Measurements from ENCODE around the gene HOXC6.
A peak's percentile ranks its signal among the peaks of the same experiment; 100 is the strongest.

The HOXC6 gene

DNA sequence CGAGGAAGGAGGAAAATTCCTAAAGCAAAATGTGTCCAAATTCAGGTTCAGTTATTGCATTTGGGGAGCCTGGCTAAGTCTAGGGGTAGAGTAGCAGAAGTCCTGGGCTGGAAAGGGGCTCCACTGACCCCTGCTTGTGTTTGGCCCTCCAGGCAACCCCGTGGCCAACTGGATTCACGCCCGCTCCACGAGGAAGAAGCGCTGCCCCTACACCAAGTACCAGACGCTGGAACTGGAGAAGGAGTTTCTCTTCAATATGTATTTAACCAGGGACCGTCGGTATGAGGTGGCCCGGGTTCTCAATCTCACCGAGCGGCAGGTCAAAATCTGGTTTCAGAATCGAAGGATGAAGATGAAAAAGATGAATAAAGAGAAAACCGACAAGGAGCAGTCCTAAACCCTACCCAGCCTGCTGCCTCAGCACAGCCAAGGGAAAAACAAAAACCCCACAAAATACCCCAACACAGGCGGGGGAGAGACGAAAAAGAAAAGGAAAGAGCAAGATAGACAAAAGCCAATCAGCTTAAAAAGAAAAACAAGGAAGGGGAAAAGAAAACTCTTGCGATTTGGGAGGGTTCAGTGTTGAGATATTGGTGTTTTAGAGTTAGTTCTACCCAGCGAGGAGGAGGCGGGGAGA, 25.8 kb upstream of the HOXC6 start:
- DNase-seq (ENCODE audit: low read depth in 2 of 2) = no peak

DNA sequence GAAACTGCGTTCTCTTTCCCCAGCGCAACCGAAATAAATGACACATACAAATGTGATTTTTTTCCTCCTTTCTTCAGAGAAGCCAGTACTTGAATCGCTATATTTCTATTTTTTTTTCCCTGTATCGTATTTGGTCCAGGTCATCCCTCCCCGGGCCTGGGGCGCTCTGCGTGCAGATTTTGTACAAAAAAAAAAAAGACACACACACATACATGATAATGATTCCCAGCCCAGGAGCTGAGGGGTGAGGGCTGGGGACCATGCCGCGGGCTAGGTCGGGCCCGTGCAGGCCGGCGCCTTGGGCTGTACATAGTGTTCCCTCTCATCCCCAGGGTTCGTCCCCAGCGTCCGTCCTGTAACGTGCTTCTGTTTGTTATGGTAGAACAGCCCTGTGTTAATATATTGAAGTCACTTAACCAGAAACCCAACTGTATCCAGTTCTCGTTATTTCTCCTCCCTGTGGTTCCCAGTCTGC, 25.3 kb upstream of the HOXC6 start:
- no peak for DNase-seq (ENCODE audit: low read depth in 2 of 2)

DNA sequence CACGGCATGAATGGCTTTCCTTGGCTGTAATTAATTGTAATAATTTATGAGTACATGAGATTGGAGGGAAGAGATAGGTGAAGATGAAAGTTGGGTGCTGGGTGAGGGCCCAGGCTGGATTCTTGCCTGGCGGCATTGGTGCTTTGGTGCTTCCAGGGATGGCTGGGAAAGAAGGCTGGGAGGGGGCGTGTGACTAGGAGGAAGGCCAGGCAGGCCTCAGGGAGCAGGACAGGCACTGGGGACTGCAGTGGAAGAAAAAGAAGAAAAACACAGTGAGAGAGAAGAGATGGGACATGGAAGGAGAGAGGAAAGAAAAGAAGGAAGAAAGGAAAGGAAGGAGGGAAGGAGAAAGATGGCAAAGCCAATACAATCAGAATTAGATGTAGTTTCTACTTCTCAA, 24.6 kb upstream of the HOXC6 start:
- no peak for DNase-seq (ENCODE audit: low read depth in 2 of 2)

DNA sequence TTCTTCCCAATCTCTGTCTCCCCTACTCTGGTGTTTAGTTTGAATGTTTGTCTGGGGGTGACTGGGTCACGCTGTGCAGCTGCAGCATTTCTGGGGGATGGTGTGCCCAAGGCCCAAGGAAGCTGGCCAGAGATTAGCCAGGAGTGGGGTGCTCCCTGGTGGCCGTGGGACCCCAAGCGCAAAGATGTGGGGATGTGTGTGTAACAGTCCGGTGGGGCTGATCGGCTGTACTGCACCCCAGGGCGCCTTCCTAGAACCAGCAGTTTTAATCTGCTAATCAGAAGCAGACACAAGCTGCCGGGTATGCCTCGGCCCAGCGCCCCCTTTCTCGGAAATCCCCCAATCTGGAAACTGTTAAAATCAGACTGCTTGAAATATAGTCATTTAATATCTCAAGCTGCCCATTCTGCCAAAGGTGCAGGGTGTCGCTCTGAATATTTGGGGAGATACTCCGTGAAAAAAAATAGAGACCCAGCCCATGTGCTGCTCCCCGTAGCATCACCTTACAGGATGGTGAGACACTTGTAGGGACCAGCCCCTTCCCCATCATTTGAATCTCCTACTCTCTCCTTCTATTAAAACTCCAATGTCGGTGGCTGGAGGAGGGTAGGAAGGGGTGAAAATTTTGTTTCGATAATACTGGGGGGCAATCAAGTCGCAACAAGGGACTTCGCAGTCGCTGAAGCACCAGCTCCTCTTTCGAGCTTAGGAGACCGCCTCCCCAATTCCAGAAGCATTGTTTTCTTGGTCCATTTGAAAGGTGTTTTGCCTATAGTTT, 24.0 kb upstream of the HOXC6 start:
- DNase-seq (ENCODE audit: low read depth in 2 of 2) = no peak

DNA sequence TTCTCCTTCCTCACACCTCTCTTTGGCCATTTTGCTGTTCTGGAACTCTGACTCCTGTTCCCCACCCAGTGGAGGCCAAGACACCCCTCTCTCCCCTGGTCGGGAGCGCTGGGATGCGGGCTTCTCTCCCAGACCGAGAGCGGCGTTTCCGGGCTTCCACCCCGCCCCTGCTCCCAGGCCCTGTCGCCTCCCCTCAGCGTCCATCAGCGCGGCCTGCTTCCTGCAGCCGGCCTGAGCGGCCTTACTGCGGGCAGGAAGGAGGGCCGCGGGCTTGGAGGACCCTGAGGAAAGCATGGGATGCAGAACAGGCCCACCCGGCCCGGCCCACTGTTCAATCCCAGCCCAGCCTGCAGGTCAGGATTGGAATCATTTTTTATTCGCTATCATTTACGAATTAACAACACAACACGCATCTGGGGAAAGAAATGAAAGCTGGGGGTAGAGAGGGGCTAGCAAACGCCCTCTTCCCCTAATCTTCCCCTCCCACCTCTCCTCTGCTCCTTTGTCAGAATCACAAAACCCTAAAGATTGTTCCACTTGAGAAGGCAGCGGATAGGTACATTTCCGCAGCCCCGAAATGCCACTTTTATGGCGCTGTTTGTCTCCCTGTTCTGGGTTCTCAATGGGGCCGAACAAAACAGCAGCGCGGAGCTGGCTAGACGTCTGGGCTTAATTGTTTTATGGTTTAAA, 23.3 kb upstream of the HOXC6 start:
- DNase-seq (ENCODE audit: low read depth in 2 of 2) = no peak

DNA sequence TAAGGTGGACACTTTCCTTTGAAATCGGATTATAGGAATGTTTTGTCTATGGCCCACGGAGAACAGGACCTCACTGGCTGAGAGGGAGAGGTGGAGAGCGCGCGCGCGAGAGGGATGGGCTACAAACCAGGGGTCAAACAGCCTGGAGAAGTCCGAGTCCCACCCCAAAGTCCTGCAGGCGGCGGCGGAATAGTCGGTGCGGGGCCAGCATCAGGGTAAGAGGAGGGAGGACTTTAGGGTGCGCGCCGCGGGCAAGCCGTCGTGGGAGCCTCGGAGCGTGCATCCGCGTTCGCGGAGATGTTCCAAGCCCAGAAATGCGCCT, 22.7 kb upstream of the HOXC6 start:
- DNase-seq (ENCODE audit: low read depth in 2 of 2) = no peak

DNA sequence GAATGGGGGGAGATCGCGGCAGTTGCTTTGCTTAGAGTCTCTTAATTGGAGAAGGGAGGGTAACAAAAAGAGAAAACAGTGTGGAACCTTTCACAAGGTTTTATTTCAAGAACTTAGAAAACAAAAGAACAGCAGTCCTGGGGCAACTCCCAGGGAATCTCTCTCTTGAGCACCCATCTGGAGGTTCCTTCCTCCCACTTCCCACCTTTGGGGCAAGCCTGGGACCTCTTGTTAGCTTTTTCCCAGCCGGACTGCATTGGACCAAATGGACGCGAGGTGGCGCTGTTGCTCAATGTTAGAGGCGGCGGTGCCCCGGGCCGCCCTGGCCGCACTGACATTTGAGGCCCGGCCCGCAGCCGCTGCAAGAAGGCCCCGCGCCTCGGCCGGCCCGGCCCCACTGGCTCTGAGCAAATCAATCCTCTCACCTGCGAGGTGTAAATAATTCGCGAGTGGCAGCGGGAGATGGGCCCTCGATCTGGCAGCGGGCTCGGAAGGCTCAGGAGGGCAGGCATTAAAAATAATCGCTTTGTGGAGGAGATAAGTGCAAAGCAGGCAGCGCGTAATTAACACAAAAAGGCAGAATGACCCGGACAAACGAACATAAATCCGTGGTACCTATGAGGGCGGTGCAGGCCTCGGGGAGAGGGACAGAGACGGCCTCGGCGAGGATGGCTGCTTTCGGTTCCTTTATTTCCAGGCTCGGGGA, 22.2 kb upstream of the HOXC6 start:
- DNase-seq (ENCODE audit: low read depth in 2 of 2) = peak; percentile 84

DNA sequence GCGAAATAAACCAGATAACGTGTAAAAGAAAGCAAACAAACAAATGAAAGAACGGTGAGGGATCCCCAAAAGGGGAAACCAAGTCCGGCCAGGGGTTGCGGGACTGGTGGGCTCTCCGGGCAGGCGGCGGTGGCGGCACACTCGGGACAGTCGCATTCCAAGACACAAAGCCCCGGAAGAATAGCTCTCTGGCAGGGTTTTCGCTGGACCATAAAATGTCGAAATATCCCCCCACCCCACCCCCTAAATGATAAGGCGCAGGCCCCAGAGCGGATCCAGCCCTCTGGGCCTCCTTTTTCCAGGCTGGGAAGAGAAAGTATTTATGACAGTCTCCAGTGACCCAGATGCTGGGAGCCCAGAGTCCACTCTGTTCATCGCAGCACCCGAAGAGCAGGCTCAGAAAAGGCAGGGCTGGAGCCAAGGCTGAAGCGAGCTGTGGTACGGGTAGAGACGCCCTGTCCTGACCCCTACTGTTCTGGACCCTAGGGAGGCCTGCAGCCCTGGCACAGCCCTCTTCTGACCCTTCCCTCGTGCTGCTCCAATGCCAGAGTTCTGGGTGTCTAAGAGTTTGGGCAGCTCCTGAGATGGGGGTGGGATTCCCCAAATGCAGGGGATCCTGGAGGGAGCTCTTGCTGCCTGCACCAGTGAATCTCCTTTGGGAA, 21.6 kb upstream of the HOXC6 start:
- no peak for DNase-seq (ENCODE audit: low read depth in 2 of 2)

DNA sequence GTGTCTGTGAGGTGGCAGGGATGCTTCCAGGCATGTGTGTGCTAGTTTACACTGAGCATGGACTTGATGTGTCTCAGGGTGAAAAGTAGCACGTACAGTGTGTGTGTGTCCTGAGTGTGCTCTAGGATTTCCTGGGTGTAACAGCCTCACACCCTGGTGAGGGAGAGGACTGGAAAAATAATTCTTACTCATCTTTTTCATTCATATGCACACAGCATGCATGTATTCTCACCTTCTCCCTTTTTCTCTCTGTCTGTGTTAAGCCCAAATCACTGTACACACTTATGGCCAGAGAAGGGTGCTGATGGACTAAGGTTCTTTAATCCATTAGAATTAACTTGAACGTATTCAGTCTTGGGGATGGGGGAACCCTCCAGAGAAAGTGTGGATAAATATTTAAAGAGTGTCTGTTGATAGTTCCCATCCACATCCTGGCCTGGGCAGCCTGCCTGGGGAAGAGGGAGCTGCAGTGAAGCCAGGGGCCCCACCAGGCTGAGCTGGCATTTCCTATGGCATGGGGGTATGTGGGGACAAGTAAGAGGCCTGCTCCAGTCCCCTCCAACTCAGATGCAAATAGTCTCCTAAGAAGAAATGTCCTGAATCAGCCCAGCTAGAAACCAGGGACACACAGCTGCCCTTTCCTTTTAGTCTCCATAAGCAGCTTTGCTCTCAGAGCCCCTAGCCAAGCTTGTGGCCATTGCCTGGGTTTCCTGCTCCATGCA, 20.5 kb upstream of the HOXC6 start:
- no peak for DNase-seq (ENCODE audit: low read depth in 2 of 2)

DNA sequence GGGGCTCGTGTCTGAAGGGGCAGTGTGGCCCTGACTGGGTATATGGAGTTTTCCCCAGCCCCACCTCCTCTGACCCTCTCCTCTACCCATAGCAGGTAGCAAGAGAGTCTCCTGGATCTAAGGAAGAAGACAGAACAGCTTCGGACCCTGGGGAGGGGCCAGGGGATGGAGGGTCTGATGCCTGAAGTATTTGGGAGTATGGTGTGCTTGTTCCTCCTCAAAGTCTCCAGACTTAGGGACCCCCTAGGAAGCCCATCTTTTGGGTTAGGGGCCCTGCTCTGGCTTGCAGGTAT, 20.0 kb upstream of the HOXC6 start:
- no peak for DNase-seq (ENCODE audit: low read depth in 2 of 2)

DNA sequence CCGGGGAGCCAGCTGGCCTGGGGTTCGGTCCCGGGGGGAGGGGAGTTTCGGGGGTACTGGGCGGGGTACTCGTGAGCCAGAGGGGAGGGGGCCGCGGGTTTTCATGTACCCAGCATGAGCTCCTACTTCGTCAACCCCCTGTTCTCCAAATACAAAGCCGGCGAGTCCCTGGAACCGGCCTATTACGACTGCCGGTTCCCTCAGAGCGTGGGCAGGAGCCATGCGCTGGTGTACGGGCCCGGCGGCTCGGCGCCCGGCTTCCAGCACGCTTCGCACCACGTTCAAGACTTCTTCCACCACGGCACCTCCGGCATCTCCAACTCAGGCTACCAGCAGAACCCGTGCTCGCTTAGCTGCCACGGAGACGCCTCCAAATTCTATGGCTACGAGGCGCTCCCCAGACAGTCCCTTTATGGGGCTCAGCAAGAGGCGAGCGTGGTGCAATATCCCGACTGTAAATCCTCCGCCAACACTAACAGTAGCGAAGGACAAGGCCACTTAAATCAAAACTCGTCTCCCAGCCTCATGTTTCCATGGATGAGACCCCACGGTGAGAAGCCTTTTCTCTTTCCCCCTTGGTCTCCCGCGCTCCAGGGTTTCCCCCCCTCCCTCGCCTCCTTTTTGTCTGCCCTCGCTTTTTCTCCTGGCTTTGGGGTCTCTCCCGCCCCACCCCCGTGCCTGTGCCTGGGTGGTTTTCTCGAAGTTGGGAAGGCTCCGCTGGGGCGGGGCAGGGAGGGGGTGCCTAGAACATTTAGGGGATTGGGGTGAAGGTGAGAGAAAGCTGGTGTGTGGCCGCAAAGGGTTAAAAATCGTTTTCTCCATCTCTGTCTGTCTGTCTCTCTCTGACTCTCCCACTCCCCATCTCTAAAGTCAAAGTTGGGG, 18.8 kb upstream of the HOXC6 start:
- no peak for DNase-seq (ENCODE audit: low read depth in 2 of 2)

DNA sequence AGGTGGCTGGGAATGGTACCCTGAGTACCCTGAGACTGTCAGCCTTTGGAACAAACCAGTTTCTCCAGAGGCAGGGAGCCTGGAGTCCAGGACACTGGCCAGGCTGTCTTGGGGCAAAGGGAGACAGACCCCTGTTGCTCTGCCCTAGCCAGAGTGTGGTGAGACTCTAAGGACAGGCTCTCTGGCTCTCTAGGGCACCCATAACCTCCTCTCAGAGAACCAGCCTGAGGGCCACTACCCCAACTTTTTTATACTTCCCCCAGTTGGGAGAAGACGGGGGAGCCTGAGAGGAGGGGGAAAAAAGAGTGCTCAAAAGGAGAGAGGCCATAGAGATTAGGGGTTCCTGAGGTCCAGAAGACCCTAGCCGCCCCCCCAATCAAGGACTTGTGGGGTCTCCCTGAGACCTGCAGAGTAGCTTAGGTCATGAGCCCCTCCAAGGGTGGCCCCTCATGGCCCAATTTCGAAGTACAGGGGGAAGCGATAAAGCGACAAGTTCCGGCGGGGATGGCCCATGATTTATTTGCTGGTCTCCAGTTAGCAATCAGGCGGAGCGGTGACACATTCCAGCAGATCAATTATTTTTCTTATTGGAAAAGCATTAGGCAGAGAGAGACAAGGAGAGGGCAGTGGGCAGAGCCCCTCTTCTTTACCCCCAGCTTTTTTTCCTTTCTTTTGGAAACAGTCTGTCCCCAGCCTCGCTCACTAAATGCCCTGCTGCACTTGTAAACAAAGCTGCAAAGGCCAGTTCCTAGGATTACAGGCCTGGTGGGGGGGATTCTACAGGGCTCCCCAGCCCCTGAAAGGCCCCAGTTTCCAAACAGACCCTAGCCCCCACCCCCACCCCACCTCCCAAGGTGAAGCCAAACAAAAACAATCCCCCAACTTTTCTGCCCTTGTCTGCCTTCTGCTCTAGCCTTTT, 17.9 kb upstream of the HOXC6 start:
- no peak for DNase-seq (ENCODE audit: low read depth in 2 of 2)

DNA sequence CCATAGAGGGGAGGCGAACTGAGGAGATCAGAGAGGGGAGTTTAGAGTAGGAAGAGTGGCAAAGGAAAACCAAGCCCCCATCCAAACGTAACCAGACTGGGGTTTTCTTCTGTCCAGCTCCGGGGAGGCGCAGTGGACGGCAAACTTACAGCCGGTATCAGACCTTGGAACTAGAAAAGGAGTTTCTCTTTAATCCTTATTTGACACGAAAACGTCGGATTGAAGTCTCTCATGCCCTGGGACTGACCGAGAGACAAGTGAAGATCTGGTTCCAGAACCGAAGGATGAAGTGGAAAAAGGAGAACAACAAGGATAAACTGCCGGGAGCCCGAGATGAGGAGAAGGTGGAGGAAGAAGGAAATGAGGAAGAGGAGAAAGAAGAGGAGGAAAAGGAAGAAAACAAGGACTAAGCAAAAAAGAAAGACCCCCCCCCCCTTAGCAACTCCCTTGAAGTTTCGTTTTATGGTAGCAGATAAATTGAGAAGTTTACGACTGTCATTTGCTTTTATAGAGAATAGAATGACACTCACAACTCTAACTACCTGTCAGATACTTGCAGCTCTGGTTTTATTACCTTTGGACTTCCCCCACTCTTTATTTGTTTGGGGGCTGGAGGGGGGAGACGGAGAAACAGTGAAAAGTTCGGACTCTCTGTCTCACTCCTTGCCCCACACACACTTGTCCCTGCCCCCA, 17.1 kb upstream of the HOXC6 start:
- DNase-seq (ENCODE audit: low read depth in 2 of 2) = no peak

DNA sequence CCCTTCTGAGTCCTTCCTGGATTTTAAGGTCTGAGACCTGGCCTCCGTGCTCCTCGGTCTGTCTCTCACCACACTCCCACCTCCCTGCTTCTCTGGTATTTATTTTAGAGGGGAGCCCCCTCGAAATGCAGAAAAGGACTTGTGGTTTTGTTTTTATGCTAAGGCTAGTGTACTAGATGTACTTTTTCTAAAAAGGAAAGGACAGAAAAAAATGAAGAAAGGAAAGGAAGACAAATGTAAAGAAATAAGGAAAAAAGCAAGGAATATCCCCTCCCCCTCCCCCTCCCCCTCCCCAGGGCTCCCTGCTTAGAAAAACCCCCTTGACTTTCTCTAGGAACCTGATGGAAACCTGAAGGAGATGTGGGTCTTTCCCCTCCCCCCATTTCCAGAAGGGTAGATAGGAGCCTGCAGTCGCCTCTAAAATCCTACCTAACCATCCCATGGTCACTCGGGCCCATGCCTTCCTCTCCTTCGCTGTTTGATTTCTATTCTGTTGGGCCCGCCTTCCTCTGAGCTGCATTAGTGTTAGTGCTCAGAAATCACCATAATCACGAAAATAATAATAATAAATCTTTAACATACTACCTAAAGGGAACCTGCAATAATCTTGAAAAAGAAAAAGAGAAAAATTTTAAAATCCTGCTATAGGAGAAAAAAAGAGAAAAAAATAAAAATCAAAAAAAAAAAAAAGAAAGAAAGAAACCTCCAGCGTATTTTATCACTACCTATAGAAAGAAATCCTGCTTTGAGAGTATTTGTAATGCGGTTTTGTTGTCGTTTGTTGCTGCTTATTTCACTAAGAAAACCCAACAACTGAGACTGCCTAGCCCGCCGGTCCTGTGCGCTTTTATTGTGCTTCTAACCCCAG, 16.3 kb upstream of the HOXC6 start:
- no peak for DNase-seq (ENCODE audit: low read depth in 2 of 2)

DNA sequence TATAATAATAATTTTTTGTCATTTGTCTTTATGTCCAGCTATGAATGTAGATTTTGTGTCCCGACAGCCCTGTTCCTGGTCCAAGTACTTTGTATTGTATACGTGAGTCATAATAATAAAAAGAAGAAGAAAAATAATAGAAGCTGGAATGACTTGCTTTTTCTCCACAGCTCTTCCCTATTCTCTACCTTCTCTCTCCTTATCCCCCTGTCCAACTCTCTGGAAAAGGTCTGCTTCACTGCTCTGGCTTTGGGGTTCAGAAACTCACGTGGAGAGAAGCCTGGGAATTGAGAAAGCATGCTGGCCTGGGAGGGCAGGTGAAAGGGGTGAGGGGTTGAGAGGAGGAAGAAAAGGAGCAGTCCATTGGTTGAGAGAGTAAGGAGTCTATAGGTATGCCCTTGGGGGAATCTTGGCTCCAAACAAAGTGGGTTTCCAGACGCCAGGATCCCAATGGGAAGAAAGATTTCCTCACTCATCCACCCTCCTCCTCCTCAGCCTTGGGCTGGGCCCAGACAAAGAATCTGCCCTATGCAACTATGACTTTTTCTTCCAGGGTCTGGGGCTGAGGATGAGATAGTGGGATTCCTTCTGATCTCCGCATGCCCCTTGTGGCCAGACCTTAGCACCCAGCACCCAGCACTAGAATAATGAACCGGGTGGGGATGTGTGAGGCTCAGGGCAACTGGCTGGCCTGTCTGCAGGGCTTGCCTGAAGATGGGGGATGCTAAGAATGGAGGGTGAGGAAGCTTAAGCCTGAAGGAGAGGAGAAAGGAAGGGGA, 15.4 kb upstream of the HOXC6 start:
- DNase-seq (ENCODE audit: low read depth in 2 of 2) = no peak

DNA sequence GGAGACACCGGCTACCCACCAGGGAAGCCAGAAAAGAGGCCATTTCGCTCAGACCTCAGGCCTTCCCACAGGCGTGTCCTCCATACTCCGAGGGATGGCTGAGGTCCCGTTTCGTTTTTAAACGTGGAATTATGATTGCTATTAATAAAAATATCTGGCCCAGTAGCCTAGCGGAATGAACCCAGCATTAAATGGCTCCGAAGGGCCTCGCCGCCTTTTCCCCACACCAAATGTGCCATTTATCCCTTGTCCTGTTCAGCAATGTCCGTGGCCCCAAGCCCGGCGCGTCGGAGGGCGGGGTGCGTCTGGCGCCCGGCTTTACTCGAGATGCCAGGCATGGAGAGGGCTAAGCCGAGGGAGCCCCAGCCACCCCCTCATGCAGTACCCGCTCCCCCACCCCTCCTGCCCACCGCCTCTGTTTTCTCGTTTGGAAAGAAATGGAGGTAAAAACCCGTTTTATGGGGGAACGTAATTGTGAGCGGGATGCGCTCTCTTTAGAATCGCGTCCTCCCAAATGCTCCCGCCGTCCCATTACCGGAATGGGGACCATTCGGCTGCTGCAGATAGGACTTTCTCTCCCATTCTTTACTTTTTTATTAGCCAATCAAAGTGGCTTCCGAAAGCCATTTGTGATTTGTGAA, 13.7 kb upstream of the HOXC6 start:
- DNase-seq (ENCODE audit: low read depth in 2 of 2) = no peak
